ENCODE measurements around the gene CREB5. TPM values are rescaled to one million over a fixed set of nuclear protein-coding genes. Genes with fewer than 3 reads are reported as not detected.
"Not testable (repeated sequence)": the region's sequence is repeated elsewhere in the genome, so short reads cannot be mapped to it uniquely, and the experiment has no call there.

Gene CREB5
- total RNA-seq, 1 donor from 2014 or later: 25.7 TPM

- DNase-seq (ENCODE audit: low read depth): no peak
- H3K4me3 ChIP-seq (ENCODE audit: low read depth, low read length): no peak overlapping the region
- TF ChIP-seq CTCF (conservative IDR thresholded peaks at IDR 0.05; ENCODE audit: low read depth, low read length): no peak
Observed at GRCh38 chr7:28812616-28813015, 400.3 kb downstream of the CREB5 start.

- no peak overlapping the region for H3K4me3 ChIP-seq (ENCODE audit: low read depth, low read length)
- TF ChIP-seq CTCF (conservative IDR thresholded peaks at IDR 0.05; ENCODE audit: low read depth, low read length): no peak
- DNase-seq (ENCODE audit: low read depth): no peak
Observed at GRCh38 chr7:28813243-28813962, 401.1 kb downstream of the CREB5 start.

- no peak for TF ChIP-seq CTCF (conservative IDR thresholded peaks at IDR 0.05; ENCODE audit: low read depth, low read length)
- DNase-seq (ENCODE audit: low read depth): no peak
- no peak overlapping the region for H3K4me3 ChIP-seq (ENCODE audit: low read depth, low read length)
Observed at GRCh38 chr7:28815369-28815927, 403.1 kb downstream of the CREB5 start.

- no peak for DNase-seq (ENCODE audit: low read depth)
- no peak for TF ChIP-seq CTCF (conservative IDR thresholded peaks at IDR 0.05; ENCODE audit: low read depth, low read length)
Observed at GRCh38 chr7:28815928-28816373, 403.6 kb downstream of the CREB5 start.

GRCh38 chr7:28818996-28819395, 406.7 kb downstream of the CREB5 start:
- no peak for TF ChIP-seq CTCF (conservative IDR thresholded peaks at IDR 0.05; ENCODE audit: low read depth, low read length)
- H3K4me3 ChIP-seq (ENCODE audit: low read depth, low read length): no peak overlapping the region
- no peak for DNase-seq (ENCODE audit: low read depth)

More at GRCh38 chr7:28815928-28816373, 403.6 kb downstream of the CREB5 start:
- no peak overlapping the region for H3K4me3 ChIP-seq (ENCODE audit: low read depth, low read length)

- no peak for TF ChIP-seq CTCF (conservative IDR thresholded peaks at IDR 0.05; ENCODE audit: low read depth, low read length)
- no peak for DNase-seq (ENCODE audit: low read depth)
- H3K4me3 ChIP-seq (ENCODE audit: low read depth, low read length): no peak overlapping the region
Observed at GRCh38 chr7:28823582-28823981, 411.3 kb downstream of the CREB5 start.

- not testable (repeated sequence) for DNase-seq (ENCODE audit: low read depth); H3K4me3 ChIP-seq (ENCODE audit: low read depth, low read length)
Observed at GRCh38 chr7:28825817-28826448, 413.6 kb downstream of the CREB5 start.
